ENCODE measurements around the gene NR1H4. TPM values are rescaled to one million over a fixed set of nuclear protein-coding genes. Genes with fewer than 3 reads are reported as not detected.
A peak's percentile ranks its signal among the peaks of the same experiment; 100 is the strongest.

NR1H4 gene
- total and polyA plus RNA-seq, 2 of the 13 experiments (the other 11 are each of a cell fraction or from before 2014, with no cell fraction given), result 27.3 to 114 TPM

DNA sequence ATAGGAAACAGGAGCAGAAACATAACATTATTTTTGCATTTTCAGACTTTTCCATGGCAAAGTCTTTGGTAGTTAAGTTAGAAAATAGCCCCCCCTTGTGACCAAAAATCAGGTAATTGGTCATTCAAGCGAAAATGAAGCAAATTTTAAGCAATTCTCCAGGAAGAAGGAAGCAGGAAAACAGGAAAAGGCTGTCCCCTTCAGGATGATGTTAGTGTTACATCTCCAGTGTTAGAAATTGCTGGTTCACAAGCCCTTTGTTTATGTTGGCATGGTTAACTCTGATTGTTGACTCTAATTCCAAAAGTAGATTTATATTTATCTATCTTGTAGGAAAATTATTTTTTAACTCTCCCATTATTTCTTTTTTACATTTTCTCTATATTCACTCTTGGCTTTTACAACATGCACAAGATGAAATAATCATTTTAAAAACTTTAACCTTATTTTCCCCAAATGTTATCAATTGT lies 81.0 kb downstream of the NR1H4 start (continued):
- TF ChIP-seq, protein P1, sequence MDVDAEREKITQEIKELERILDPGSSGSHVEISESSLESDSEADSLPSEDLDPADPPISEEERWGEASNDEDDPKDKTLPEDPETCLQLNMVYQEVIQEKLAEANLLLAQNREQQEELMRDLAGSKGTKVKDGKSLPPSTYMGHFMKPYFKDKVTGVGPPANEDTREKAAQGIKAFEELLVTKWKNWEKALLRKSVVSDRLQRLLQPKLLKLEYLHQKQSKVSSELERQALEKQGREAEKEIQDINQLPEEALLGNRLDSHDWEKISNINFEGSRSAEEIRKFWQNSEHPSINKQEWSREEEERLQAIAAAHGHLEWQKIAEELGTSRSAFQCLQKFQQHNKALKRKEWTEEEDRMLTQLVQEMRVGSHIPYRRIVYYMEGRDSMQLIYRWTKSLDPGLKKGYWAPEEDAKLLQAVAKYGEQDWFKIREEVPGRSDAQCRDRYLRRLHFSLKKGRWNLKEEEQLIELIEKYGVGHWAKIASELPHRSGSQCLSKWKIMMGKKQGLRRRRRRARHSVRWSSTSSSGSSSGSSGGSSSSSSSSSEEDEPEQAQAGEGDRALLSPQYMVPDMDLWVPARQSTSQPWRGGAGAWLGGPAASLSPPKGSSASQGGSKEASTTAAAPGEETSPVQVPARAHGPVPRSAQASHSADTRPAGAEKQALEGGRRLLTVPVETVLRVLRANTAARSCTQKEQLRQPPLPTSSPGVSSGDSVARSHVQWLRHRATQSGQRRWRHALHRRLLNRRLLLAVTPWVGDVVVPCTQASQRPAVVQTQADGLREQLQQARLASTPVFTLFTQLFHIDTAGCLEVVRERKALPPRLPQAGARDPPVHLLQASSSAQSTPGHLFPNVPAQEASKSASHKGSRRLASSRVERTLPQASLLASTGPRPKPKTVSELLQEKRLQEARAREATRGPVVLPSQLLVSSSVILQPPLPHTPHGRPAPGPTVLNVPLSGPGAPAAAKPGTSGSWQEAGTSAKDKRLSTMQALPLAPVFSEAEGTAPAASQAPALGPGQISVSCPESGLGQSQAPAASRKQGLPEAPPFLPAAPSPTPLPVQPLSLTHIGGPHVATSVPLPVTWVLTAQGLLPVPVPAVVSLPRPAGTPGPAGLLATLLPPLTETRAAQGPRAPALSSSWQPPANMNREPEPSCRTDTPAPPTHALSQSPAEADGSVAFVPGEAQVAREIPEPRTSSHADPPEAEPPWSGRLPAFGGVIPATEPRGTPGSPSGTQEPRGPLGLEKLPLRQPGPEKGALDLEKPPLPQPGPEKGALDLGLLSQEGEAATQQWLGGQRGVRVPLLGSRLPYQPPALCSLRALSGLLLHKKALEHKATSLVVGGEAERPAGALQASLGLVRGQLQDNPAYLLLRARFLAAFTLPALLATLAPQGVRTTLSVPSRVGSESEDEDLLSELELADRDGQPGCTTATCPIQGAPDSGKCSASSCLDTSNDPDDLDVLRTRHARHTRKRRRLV (CRISPR knock-in tag; IDR thresholded peaks at IDR 0.05), result no peak
- TF ChIP-seq, protein P2, sequence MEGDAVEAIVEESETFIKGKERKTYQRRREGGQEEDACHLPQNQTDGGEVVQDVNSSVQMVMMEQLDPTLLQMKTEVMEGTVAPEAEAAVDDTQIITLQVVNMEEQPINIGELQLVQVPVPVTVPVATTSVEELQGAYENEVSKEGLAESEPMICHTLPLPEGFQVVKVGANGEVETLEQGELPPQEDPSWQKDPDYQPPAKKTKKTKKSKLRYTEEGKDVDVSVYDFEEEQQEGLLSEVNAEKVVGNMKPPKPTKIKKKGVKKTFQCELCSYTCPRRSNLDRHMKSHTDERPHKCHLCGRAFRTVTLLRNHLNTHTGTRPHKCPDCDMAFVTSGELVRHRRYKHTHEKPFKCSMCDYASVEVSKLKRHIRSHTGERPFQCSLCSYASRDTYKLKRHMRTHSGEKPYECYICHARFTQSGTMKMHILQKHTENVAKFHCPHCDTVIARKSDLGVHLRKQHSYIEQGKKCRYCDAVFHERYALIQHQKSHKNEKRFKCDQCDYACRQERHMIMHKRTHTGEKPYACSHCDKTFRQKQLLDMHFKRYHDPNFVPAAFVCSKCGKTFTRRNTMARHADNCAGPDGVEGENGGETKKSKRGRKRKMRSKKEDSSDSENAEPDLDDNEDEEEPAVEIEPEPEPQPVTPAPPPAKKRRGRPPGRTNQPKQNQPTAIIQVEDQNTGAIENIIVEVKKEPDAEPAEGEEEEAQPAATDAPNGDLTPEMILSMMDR (CRISPR knock-in tag; IDR thresholded peaks at IDR 0.05), result peak; percentile 82
- no peak for TF ChIP-seq SAFB2 (CRISPR knock-in tag; IDR thresholded peaks at IDR 0.05; ENCODE audit: borderline replicate concordance, low read depth)
- TF ChIP-seq JUND (CRISPR knock-in tag; IDR thresholded peaks at IDR 0.05), result no peak
- TF ChIP-seq ZNF788 (CRISPR knock-in tag; IDR thresholded peaks at IDR 0.05; ENCODE audit: borderline replicate concordance), result no peak
- TF ChIP-seq IKZF1 (IDR thresholded peaks at IDR 0.05), result no peak
- TF ChIP-seq, protein P3, sequence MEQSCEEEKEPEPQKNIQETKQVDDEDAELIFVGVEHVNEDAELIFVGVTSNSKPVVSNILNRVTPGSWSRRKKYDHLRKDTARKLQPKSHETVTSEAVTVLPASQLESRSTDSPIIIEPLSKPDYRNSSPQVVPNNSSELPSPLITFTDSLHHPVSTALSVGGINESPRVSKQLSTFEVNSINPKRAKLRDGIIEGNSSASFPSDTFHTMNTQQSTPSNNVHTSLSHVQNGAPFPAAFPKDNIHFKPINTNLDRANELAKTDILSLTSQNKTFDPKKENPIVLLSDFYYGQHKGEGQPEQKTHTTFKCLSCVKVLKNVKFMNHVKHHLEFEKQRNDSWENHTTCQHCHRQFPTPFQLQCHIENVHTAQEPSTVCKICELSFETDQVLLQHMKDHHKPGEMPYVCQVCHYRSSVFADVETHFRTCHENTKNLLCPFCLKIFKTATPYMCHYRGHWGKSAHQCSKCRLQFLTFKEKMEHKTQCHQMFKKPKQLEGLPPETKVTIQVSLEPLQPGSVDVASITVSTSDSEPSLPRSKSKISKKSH (CRISPR knock-in tag; IDR thresholded peaks at IDR 0.05; ENCODE audit: borderline replicate concordance), result no peak
- TF ChIP-seq CHD4 (IDR thresholded peaks at IDR 0.05; ENCODE audit: borderline replicate concordance, low read length), result no peak
- no peak for TF ChIP-seq ZNF230 (CRISPR knock-in tag; IDR thresholded peaks at IDR 0.05)
- TF ChIP-seq, protein P4, sequence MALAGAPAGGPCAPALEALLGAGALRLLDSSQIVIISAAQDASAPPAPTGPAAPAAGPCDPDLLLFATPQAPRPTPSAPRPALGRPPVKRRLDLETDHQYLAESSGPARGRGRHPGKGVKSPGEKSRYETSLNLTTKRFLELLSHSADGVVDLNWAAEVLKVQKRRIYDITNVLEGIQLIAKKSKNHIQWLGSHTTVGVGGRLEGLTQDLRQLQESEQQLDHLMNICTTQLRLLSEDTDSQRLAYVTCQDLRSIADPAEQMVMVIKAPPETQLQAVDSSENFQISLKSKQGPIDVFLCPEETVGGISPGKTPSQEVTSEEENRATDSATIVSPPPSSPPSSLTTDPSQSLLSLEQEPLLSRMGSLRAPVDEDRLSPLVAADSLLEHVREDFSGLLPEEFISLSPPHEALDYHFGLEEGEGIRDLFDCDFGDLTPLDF (CRISPR knock-in tag; IDR thresholded peaks at IDR 0.05), result no peak
- TF ChIP-seq NPAS2 (CRISPR knock-in tag; IDR thresholded peaks at IDR 0.05; ENCODE audit: borderline replicate concordance), result no peak
- TF ChIP-seq FOXM1 (CRISPR knock-in tag; IDR thresholded peaks at IDR 0.05), result no peak
- TF ChIP-seq, protein P5, sequence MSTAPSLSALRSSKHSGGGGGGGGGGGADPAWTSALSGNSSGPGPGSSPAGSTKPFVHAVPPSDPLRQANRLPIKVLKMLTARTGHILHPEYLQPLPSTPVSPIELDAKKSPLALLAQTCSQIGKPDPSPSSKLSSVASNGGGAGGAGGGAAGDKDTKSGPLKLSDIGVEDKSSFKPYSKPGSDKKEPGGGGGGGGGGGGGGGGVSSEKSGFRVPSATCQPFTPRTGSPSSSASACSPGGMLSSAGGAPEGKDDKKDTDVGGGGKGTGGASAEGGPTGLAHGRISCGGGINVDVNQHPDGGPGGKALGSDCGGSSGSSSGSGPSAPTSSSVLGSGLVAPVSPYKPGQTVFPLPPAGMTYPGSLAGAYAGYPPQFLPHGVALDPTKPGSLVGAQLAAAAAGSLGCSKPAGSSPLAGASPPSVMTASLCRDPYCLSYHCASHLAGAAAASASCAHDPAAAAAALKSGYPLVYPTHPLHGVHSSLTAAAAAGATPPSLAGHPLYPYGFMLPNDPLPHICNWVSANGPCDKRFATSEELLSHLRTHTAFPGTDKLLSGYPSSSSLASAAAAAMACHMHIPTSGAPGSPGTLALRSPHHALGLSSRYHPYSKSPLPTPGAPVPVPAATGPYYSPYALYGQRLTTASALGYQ (CRISPR knock-in tag; IDR thresholded peaks at IDR 0.05), result no peak
- TF ChIP-seq NFRKB (IDR thresholded peaks at IDR 0.05), result no peak
- TF ChIP-seq ZNF121 (CRISPR knock-in tag; IDR thresholded peaks at IDR 0.05), result no peak
- 0 out of 2 replicates have a peak, but pooled peaks have one; percentile 20 for TF ChIP-seq NR2F6 (IDR thresholded peaks at IDR 0.05)
- TF ChIP-seq NR2F6 (CRISPR knock-in tag; IDR thresholded peaks at IDR 0.05), result no peak
